ENCODE measurements around the gene AASS.

The AASS gene

GRCh38 chr7:122103064-122103463, 41.0 kb downstream of the AASS start:
- no peaks in the 10 kb centered on the region for H3K36me3 ChIP-seq

DNA sequence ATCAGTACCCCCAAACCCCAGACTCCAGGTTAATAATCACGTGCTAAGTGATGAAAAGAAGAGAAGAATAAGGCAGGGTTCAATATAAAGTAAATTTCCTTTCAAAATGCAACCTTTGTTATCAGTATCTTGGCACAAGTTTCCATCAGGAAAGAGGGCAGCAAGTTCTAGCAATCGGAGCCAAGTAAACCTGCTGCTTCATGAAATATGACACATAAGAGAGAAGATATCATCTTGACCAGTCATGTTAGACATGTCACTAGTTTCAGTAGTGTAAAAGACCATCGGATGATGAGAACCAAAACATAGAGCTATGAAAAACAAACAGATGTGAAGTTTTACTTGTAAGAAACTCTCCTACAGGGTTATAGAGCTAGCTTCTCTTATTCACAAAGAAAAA, 44.0 kb downstream of the AASS start:
- DNase-seq = no peak
- no peak overlapping the region for H3K27ac ChIP-seq
- H3K4me3 ChIP-seq (ENCODE audit: low read depth, low read length) = no peak overlapping the region
- H3K36me3 ChIP-seq = no peaks in the 10 kb centered on the region
- H3K9me3 ChIP-seq (ENCODE audit: severe bottlenecking) = no peaks in the 10 kb centered on the region
- no peak for TF ChIP-seq CTCF (IDR thresholded peaks at IDR 0.05; ENCODE audit: low read depth, low read length)
- H3K27me3 ChIP-seq (ENCODE audit: insufficient read depth, low read depth, severe bottlenecking) = no peaks in the 10 kb centered on the region

More at GRCh38 chr7:122103064-122103463, 41.0 kb downstream of the AASS start:
- H3K27ac ChIP-seq = no peak overlapping the region
- no peak overlapping the region for H3K4me3 ChIP-seq (ENCODE audit: low read depth, low read length)
- no peak for TF ChIP-seq CTCF (IDR thresholded peaks at IDR 0.05; ENCODE audit: low read depth, low read length)
- DNase-seq = no peak
- no peaks in the 10 kb centered on the region for H3K27me3 ChIP-seq (ENCODE audit: insufficient read depth, low read depth, severe bottlenecking)
- no peaks in the 10 kb centered on the region for H3K9me3 ChIP-seq (ENCODE audit: severe bottlenecking)

DNA sequence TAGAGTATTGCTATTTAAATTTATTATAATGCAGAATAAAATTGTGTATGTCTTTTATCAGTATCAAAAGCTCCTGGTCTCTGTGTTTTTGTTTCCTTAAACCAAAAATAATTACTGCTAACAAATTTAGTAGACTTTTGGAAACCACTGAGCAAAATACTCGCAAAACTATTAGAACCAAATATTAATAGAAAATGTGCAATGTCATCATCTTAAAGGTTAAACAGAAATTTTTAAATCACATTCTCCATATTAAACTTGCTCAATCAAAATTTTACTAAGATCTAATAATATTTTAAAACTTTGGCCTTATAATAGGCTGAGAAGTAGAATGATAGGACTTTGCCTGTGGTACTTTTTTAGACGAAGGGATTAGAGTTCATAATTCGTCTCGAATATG, 48.4 kb downstream of the AASS start:
- H3K27me3 ChIP-seq (ENCODE audit: insufficient read depth, low read depth, severe bottlenecking) = no peaks in the 10 kb centered on the region
- no peaks in the 10 kb centered on the region for H3K36me3 ChIP-seq
- H3K4me3 ChIP-seq (ENCODE audit: low read depth, low read length) = no peak overlapping the region
- no peak for DNase-seq
- no peak for TF ChIP-seq CTCF (IDR thresholded peaks at IDR 0.05; ENCODE audit: low read depth, low read length)
- no peak overlapping the region for H3K27ac ChIP-seq
- H3K9me3 ChIP-seq (ENCODE audit: severe bottlenecking) = no peaks in the 10 kb centered on the region

- no peak for TF ChIP-seq CTCF (IDR thresholded peaks at IDR 0.05; ENCODE audit: low read depth, low read length)
- Histone ChIP-seq H3K36me3 (no peaks in the 10 kb centered on the region), H3K4me3 (ENCODE audit: low read depth, low read length) (no peak overlapping the region)
Measured at GRCh38 chr7:122094549-122094948, 49.5 kb downstream of the AASS start.

GRCh38 chr7:122092964-122093797, 50.9 kb downstream of the AASS start:
- TF ChIP-seq CTCF (IDR thresholded peaks at IDR 0.05; ENCODE audit: low read depth, low read length) = peak; percentile 79
- H3K4me3 ChIP-seq (ENCODE audit: low read depth, low read length) = no peak overlapping the region
- no peak overlapping the region for H3K27ac ChIP-seq
- no peaks in the 10 kb centered on the region for H3K9me3 ChIP-seq (ENCODE audit: severe bottlenecking)
- no peaks in the 10 kb centered on the region for H3K36me3 ChIP-seq
- DNase-seq = peak; percentile 73
- no peaks in the 10 kb centered on the region for H3K27me3 ChIP-seq (ENCODE audit: insufficient read depth, low read depth, severe bottlenecking)

More at GRCh38 chr7:122094549-122094948, 49.5 kb downstream of the AASS start:
- H3K27ac ChIP-seq = no peak overlapping the region
- no peaks in the 10 kb centered on the region for H3K27me3 ChIP-seq (ENCODE audit: insufficient read depth, low read depth, severe bottlenecking)
- DNase-seq = no peak
- H3K9me3 ChIP-seq (ENCODE audit: severe bottlenecking) = no peaks in the 10 kb centered on the region
